HG03280 (cell line): ENCODE data around the gene SLC22A9.

ENCODE experiments used
- ATAC-seq: cut with Tn5 transposase; IDR thresholded peaks from one replicate; pipeline ENCODE4 v1.9.1; 2021; ENCODE audit warnings: mild to moderate bottlenecking, moderate library complexity; ENCODE audit not compliant: unreplicated experiment

SLC22A9 gene

DNA sequence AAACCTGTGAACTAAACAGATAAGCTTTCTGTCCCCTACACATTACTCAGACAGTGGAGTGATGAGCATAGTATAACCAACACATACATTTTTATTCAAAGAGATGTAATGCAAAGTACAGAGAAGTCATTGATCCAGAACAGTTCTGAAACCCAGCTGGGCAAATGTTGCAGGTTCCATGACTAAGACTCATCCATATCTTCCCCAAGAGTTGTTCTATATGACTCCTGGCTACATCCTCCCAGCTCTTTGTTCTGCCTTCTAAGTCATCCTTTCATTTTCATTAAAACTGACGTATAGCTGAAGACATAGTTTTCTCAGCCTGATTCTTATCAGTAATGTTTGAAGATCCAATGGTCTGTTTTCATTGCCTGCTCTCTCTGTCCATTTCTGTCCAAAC lies 74.1 kb downstream of the SLC22A9 start:
- no peak for ATAC-seq

DNA sequence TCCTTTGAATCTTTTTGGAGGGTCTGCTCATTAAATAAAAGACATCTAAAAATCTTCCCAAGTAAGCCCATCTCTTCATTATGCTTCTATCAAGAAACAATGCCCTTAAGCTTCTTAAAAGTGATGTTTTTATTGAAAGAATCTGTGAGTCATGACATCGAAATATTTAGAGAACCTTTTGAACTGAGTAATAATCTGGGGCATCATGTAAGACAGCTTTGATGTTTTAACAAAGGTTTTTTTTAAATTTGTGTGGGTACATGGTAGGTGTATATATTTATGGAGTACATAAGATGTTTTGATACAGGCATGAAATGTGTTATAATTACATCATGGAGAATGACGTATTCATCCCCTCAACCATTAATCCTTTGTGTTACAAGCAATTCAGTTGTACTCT lies 74.6 kb downstream of the SLC22A9 start:
- ATAC-seq, result no peak

- ATAC-seq, result no peak
These were observed 75.5 kb downstream of the SLC22A9 start for GRCh38 chr11:63445118-63445517.

DNA sequence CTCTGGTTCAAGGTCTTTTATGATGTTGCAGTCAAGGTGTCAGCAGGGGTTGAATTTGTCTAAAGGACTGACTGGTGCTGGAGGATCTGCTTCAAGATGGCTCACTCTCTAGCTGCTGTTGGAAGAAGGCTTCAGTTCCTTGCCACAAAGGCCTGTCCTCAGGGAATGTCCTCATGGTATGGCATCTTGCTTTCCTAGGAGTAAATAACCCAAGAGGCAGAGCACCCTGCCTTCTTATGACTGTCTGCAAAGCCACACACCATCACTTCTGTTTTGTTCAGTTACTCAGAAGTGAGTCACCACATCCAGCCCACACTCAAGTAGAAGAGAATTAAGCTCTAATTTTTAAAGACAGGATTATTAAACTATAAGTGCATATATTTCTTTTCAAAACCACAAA lies 76.1 kb downstream of the SLC22A9 start:
- ATAC-seq, result no peak

DNA sequence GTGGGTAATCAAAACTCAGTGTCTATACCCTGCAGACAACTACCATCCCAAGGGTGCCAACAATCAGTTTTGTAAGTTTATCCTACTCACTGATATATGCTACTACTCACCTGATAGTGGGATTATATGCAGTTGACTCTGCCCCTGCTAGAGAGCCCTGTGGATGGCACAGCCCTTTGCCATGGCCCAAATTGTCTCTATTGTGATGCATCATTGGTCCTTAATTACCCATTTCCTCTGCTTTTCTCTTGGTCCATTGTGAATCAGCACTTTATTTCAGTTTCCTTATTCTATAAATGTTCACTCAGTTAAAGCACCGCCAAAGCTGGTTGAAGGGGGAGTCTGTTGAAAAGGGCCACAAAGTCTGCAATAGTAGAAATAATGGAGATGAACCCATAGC lies 79.1 kb downstream of the SLC22A9 start:
- no peak for ATAC-seq

DNA sequence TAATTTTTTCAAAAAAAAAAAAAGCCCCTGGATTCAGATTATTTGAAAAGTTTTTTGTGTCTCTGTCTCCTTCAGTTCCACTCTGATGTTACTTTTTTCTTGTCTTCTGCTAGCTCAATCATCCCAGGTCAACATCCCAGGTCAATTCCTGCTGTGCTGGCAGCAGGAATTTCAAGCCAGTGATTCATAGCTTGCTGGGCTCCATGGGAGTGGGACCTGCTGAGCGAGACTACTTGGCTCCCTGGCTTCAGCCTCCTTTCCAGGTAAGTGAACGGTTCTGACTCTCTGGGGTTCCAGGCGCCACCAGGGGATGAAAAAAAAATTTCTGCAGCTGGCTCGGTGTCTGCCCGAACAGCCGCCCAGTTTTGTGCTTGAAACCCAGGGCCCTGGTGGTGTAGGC lies 90.0 kb downstream of the SLC22A9 start:
- no peak for ATAC-seq
